ENCODE results near the gene IGSF8. TPM values are rescaled to one million over a fixed set of nuclear protein-coding genes. Genes with fewer than 3 reads are reported as not detected.
A peak's percentile ranks its signal among the peaks of the same experiment; 100 is the strongest.
"Not testable (repeated sequence)": the region's sequence is repeated elsewhere in the genome, so short reads cannot be mapped to it uniquely, and the experiment has no call there.

The IGSF8 gene
- polyA plus RNA-seq, 1 donor from 2014 or later = 35.4 TPM

DNA sequence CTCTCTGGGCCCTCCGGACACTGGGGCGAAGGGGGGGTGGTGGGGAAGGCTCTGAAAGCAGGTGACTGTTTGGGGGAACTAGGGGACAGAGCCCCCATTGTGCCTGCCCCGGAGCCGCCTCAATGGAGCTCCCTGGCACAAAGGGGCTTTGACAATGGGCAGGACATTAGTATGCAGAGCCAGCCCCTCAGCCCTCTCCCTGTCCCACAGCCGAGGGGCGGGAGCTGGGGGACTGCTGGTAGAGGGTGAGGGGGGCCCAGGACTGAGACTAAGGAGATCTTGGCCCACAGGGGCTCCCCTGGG lies 36.2 kb downstream of the IGSF8 start:
- Mint-ChIP-seq H3K27ac (no peak overlapping the region), H3K4me1 (no peaks in the 10 kb centered on the region), H3K4me3 (no peak overlapping the region), H3K36me3 (no peaks in the 10 kb centered on the region), H3K27me3 (peaks cover 7% of the 10 kb centered on the region), H3K9me3 (no peaks in the 10 kb centered on the region)

DNA sequence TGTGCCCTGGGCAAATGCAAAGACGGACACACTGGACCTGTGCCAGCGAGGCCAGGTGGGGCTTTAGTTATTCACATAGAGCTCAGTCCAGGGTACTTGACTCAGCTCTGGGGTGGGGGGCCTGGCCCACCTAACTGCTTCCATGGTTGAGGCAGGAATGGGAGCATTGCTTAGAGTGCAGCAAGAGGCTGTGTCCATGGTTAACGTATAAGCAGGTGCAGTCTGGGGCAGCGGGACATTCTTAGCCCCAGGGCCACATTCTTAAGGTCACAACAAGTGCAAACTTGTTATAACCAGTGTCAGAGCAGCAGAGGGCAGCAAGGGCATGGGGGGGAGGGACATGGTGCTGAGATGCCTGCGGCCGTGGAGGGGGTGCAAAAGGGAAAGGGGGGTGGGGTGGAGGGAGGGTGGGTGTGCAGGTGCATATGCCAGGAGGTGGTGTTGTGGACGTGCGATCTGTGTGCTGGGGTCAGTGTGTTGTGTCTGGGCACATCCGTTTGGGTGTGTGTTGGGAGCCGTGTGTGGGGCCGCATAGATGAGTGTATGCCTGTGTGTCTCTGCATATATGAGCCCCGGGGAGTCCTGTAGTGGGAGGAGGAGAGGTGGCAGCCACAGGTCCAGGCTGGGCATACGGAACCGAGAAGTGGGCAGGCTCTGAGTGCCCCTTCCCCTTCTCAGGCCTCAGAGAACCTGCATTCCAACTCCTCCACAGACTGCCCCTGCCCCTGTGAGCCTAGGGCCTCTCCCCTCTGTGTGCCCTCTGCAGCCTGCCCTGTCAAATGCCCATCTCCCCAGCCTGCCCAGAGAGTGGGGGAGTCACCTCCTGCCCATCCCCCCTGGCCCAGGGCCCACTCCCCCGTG lies 36.8 kb downstream of the IGSF8 start:
- no peak overlapping the region for H3K27ac Mint-ChIP-seq
- peaks cover 7% of the 10 kb centered on the region for H3K27me3 Mint-ChIP-seq
- H3K36me3 Mint-ChIP-seq = no peaks in the 10 kb centered on the region
- H3K9me3 Mint-ChIP-seq = no peaks in the 10 kb centered on the region
- H3K4me1 Mint-ChIP-seq = no peaks in the 10 kb centered on the region
- H3K4me3 Mint-ChIP-seq = no peak overlapping the region

DNA sequence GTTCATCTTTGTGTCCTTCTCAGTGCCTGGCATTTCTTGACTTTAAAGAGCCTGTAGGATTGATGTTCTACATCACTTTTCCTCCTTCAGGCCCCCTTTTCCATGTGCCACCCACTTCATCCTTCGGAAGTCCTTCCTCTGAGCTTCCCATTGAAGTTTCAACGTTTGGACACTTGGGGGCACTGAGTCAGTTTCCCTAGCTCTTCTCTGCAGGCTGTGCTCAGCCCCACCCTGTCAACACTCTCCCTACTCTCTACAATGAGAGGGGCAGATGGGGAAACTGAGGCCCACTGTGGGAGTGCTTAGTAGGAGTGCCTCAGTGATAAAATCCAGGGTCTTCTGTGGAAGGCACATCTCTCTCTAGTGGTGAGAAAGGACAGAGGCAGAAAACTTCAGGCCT lies 40.3 kb downstream of the IGSF8 start:
- Mint-ChIP-seq H3K27me3 (peaks cover 32% of the 10 kb centered on the region), H3K4me1 (peaks cover 0 to 3% (median 0%) of the 10 kb centered on the region in 3 donors), H3K36me3 (no peaks in the 10 kb centered on the region), H3K4me3 (no peak overlapping the region), H3K27ac (no peak overlapping the region), H3K9me3 (no peaks in the 10 kb centered on the region)

DNA sequence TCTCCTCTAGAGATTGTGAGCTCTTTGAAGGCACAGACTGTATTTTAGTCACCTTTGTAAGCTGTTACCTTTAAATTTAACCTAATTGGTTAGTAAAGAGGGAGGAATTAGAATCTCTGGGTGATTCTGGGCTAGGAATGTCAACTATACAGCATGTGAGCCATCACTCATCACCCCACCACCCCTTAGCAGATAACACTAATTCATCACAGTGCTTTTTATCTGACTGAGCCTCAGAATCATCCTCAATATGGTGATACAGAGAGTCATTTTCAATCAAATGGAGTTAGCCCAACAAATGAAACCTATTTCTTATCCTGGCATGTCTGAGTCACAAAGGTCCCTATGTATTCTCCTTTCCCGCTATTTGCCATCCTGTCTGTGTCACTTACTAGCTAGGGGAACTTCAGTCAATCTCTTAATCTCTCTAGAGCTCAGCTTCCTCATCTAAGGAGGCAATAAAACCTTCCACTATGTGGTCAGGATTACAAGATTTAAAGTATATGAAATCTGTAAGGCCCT lies 41.7 kb downstream of the IGSF8 start:
- no peak overlapping the region for H3K4me3 Mint-ChIP-seq
- H3K9me3 Mint-ChIP-seq = no peaks in the 10 kb centered on the region
- peaks cover 39% of the 10 kb centered on the region for H3K27me3 Mint-ChIP-seq
- H3K4me1 Mint-ChIP-seq = peaks cover 0 to 3% (median 0%) of the 10 kb centered on the region in 3 donors
- H3K27ac Mint-ChIP-seq = no peak overlapping the region
- H3K36me3 Mint-ChIP-seq = no peaks in the 10 kb centered on the region

DNA sequence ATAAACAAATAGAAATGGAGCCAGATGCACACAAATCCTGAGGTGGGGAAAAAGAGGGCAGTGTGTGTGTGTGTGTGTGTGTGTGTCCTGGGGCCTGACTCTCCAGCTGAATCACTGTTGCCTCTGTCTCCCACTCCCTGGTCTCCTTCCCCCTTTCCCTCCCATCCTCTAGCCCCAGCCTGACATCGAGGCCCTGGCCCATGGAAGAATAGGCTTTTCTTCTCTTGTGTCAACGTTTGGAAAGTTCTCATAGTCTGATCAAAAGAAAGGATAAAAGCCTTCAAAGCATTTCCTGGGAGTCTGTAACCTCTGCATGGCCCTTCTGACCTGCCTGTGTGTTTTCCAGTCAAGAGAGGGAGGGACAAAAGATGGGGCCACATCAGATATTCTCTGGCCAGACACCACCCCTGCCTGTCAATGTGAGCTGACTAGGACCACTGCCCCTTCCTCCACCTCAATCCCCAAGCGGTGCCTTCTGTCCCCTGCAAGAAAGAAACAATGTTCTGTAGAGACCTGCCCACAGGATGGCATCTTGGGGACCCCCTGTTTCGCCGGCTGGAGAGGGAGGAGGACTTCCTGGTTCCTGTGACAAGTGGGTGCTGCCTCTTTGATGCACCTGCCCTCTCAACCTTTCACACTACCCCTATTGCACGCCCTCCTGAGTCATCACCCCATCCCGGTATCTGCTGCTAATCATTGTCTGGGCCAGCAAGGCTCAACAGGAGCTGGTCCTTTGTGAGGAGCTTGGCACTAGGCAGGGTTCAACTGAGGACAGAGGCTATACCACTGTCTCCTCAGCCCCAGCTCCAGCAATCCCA lies 44.7 kb downstream of the IGSF8 start:
- peaks cover 0 to 4% (median 0%) of the 10 kb centered on the region in 3 donors for H3K4me1 Mint-ChIP-seq
- no peaks in the 10 kb centered on the region for H3K9me3 Mint-ChIP-seq
- no peak overlapping the region for H3K27ac Mint-ChIP-seq
- no peak overlapping the region for H3K4me3 Mint-ChIP-seq
- H3K36me3 Mint-ChIP-seq = no peaks in the 10 kb centered on the region
- peaks cover 38% of the 10 kb centered on the region for H3K27me3 Mint-ChIP-seq

DNA sequence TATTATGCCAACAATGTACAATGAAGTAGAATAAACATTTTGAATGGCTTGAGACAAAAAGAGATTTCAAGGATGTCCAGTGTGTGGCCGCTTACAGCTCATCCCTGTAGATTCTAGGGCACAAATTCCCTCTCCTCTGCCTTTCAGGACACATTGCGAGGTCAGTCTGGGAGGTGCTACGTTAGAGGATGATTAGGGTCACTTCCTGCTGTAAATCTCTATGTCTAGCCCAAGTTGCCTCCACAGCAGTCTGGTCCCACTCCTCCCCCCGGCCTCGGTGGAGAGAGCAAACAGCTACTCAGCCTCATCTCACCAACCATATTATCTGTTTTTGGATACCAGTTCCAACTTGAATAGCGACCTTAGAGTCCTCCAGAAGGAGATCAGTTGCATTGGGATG lies 45.5 kb downstream of the IGSF8 start:
- Mint-ChIP-seq H3K9me3 (no peaks in the 10 kb centered on the region), H3K4me3 (no peak overlapping the region), H3K4me1 (peaks cover 0 to 4% (median 0%) of the 10 kb centered on the region in 3 donors), H3K27me3 (peaks cover 37% of the 10 kb centered on the region), H3K36me3 (no peaks in the 10 kb centered on the region), H3K27ac (no peak overlapping the region)

DNA sequence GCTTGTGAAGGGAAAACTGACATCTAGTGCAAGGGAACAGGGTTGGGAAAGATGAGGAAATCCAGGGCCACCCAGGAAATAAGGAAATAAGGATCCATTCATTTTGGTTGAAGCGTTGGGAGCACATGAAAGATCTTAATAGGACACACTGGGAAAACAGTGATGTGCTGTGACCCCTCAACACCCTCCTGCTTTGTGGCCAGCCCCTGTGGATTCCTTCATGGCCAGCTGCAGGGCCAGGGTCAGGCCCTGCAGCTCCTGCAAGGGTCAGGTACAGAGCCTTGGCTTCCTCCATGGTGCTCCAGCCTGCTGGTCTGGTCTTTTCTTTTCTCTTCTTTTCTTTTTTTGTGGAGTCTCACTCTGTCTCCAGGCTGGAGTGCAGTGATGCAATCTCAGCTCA lies 47.8 kb downstream of the IGSF8 start:
- peaks cover 31% of the 10 kb centered on the region for H3K27me3 Mint-ChIP-seq
- no peak overlapping the region for H3K27ac Mint-ChIP-seq
- no peaks in the 10 kb centered on the region for H3K9me3 Mint-ChIP-seq
- peaks cover 8 to 14% (median 10%) of the 10 kb centered on the region in 3 donors for H3K4me1 Mint-ChIP-seq
- no peaks in the 10 kb centered on the region for H3K36me3 Mint-ChIP-seq
- no peak overlapping the region for H3K4me3 Mint-ChIP-seq

DNA sequence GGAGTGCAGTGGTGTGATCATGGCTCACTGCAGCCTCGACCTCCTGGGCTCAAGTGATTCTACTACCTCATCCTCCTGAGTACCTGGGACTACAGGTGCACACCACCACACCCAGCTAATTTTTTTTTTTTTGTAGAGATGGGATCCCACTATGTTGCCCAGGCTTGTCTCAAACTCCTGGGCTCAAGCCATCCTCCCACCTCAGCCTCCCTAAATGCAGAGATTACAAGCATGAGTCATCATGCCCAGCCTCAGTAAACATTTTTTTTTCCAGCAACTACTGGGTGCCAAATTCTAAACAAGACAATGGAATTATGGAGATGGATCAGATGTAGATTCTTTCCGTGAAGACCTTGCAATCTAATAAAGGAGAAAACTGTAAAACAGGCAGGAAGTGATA lies 48.2 kb downstream of the IGSF8 start:
- H3K36me3 Mint-ChIP-seq, H3K9me3 Mint-ChIP-seq, H3K4me3 Mint-ChIP-seq, H3K27ac Mint-ChIP-seq: not testable (repeated sequence)
- H3K4me1 Mint-ChIP-seq = peaks cover 8 to 14% (median 10%) of the 10 kb centered on the region in 3 donors
- peaks cover 28% of the 10 kb centered on the region for H3K27me3 Mint-ChIP-seq

DNA sequence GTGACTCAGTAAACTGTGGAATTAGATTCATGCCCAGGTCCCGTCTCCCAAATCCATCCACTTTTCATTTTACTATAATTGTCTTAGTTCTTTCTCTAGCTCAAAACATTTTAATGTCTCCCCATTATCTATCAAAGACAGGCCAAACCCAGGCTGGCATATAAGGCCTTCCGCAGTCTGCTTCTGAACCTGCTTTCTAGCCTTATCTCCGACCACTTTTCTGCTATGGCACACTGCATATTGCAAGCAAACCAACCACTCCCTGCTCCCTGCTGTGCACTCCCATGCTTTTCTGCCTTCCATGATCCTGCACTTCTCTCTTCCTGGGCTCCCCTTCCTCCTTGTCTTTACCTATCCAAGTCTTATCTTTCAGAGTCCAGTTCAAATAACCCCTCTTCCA lies 49.3 kb downstream of the IGSF8 start:
- Mint-ChIP-seq H3K36me3 (no peaks in the 10 kb centered on the region), H3K4me1 (peaks cover 8 to 13% (median 10%) of the 10 kb centered on the region in 3 donors), H3K4me3 (no peak overlapping the region), H3K9me3 (no peaks in the 10 kb centered on the region), H3K27me3 (peaks cover 19% of the 10 kb centered on the region), H3K27ac (no peak overlapping the region)

DNA sequence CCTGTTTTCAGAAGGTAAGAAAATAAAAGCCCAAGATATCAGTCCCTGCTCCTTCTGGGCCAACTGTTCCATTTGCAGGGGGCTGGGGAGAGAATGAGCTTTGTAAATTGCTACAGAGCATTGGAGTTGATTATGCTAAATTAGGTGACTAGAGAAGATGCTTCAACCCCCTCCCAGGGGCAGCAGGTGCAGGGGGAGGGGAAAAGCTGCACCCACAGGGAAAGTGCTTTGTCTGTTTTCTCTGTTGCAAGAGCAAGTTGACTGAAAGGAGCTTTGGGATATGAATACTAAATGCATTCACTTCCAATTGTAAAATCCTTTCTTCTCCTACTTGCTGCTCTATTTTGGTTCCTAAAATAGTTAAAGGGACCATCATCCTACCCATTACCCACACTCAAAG lies 50.1 kb downstream of the IGSF8 start:
- H3K4me1 Mint-ChIP-seq = peaks cover 8 to 11% (median 10%) of the 10 kb centered on the region in 3 donors
- H3K9me3 Mint-ChIP-seq = no peaks in the 10 kb centered on the region
- no peaks in the 10 kb centered on the region for H3K36me3 Mint-ChIP-seq
- H3K27me3 Mint-ChIP-seq = peaks cover 14% of the 10 kb centered on the region
- H3K4me3 Mint-ChIP-seq = no peak overlapping the region
- H3K27ac Mint-ChIP-seq = no peak overlapping the region

DNA sequence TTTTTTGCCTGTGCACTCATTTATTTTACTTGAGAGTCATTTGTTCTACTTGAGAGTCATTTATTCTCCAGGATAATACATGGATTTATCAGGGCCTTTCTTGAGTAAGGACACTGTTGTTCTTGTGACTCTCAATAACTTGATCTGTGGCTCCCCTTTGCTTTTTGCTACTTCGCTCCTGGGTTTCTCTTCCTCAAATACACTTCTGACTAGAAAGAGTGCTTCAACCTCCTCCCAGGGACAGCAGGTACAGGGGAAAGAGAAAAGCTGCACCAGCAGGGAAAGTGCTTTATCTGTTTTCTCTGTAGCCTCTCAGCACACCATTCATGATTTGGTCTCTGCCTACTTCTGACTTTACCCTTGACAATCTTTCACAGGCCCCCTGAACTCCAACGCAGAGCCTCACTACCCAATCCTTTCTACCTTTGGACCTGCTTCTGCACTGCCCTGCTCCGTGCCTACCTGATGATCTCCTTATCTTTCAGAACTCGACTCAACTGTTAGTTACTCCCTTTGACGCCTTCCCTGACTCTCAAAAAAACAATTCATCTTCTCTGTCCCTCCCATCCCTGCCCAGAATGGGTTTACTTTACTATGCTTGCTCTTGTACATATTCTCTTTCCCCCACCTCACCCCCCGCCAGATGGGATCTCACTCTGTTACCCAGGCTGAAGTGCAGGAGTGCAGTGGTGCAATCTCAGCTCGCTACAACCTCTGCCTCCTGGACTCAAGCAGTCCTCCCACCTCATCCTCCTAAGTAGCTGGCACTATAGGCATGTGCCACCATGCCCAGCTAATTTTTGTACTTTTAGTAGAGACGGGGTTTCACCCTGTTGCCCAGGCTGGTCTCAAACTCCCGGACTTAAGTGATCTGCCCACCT lies 51.1 kb downstream of the IGSF8 start:
- Mint-ChIP-seq H3K4me1 (peaks cover 8 to 11% (median 10%) of the 10 kb centered on the region in 3 donors), H3K4me3 (peak overlapping the region; percentile 76 to 92 (median 84)), H3K27ac (no peak overlapping the region), H3K36me3 (no peaks in the 10 kb centered on the region), H3K9me3 (no peaks in the 10 kb centered on the region), H3K27me3 (peaks cover 8% of the 10 kb centered on the region)

DNA sequence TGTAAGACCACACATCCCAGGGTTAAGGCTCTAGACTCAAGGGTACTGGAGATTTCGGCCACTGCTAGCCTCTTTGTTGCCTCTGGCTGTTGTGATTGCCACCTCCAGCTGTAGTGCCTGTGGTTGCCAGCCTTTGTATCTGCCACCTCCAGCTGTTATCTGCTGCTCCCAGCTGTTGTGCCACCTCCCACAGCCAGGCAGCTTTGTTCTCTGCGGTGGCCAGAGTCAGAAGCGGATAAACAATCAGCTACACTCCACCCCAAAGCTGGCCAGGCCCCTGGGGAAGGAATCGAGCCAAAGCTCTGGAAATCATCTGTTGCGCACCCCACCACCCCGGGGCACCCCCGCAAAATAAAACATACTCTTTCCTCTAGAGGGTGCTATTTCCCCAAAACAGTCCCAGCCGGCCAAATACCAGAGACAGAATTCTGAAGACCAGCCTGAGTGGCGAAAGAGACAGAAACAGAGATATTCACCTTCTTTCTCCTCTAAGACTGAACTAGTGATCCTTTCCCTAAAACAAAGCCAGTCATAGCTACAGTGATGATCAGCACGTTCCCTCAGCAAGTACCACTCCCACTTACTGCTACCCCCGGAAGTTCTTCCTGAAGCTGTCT lies 51.8 kb downstream of the IGSF8 start:
- Mint-ChIP-seq H3K27me3 (peaks cover 5% of the 10 kb centered on the region), H3K4me1 (peaks cover 8 to 11% (median 10%) of the 10 kb centered on the region in 3 donors)

DNA sequence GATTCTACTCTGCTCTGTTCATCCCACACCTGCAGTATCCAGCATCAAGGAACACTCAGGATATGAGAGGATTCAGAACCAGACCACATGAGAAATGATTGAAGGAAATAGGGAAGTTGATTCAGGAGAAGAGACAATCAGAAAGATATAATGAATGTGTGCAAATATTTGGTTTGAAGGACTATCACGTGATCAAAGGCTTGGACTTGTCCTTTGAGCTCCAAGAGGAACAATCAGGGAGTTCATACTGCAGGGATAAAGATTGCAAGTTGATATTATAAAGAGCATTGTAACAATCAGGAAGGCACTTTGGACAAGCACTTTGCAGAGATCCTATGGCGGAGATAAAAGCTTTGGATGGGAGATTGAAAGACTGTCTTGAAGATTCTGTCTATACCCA lies 52.8 kb downstream of the IGSF8 start:
- H3K4me3 Mint-ChIP-seq = no peak overlapping the region
- peaks cover 2% of the 10 kb centered on the region for H3K36me3 Mint-ChIP-seq
- H3K27ac Mint-ChIP-seq = no peak overlapping the region
- H3K9me3 Mint-ChIP-seq = no peaks in the 10 kb centered on the region
- peaks cover 7% of the 10 kb centered on the region for H3K27me3 Mint-ChIP-seq
- H3K4me1 Mint-ChIP-seq = peaks cover 8 to 10% (median 10%) of the 10 kb centered on the region in 3 donors

More for the DNA sequence above, 51.8 kb downstream of the IGSF8 start:
- H3K27ac Mint-ChIP-seq = no peak overlapping the region
- peak overlapping the region; percentile 76 to 92 (median 84) for H3K4me3 Mint-ChIP-seq
- H3K9me3 Mint-ChIP-seq = no peaks in the 10 kb centered on the region
- H3K36me3 Mint-ChIP-seq = no peaks in the 10 kb centered on the region

DNA sequence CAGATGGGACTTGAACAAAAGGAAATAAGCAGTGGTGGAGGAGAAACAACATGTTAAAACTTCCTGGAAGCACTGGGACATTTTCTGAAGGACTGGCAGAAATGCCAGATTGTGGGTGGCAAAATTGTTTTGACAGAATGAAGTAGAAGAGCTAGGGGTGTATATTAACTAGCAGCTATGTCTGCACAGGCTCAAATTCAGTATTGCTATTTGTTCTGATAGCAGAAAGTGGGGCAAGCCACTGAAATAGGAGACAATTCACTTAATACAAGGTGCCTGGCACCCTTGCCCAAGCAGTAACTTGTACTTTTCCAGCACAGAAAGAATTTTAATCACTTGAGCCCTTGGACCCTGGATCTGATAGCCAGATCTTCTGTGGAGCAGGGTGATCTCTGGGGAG lies 54.9 kb downstream of the IGSF8 start:
- Mint-ChIP-seq H3K4me3 (no peak overlapping the region), H3K27ac (peak overlapping the region in 1 of 3 donors; percentile 1), H3K4me1 (peaks cover 8 to 10% (median 10%) of the 10 kb centered on the region in 3 donors), H3K27me3 (peaks cover 7% of the 10 kb centered on the region), H3K36me3 (peaks cover 2% of the 10 kb centered on the region), H3K9me3 (no peaks in the 10 kb centered on the region)

Data from IgD-negative memory B cell (primary cell).